HEK293 (cell line): ENCODE results near the gene LNX1.

ENCODE experiments used
- ATF2 ChIP-seq: fragments of 450-650 bp; formaldehyde crosslinking; IDR thresholded peaks from 2 replicates; pipeline ENCODE4 v1.5.1; 2016; ENCODE audit warnings: missing biosample characterization, missing genetic modification characterization, low read depth
- CTCF ChIP-seq: fragments of 450-650 bp; formaldehyde crosslinking; IDR thresholded peaks from 2 replicates; pipeline ENCODE4 v1.5.1; 2016; ENCODE audit warnings: missing biosample characterization, missing genetic modification characterization
- YY1 ChIP-seq: fragments of 450-650 bp; formaldehyde crosslinking; IDR thresholded peaks from 2 replicates; pipeline ENCODE4 v1.5.1; 2018; ENCODE audit warnings: missing biosample characterization, missing genetic modification characterization
- ZBTB17 ChIP-seq: fragments of 450-650 bp; formaldehyde crosslinking; IDR thresholded peaks from 2 replicates; pipeline ENCODE4 v1.5.1; 2016; ENCODE audit warnings: missing biosample characterization, missing genetic modification characterization
- ZBTB44 ChIP-seq: fragments of 450-650 bp; IDR thresholded peaks from 2 replicates; pipeline ENCODE4 v1.5.1; 2018; ENCODE audit warnings: missing biosample characterization, mild to moderate bottlenecking, missing genetic modification characterization
- ZBTB6 ChIP-seq: fragments of 450-650 bp; formaldehyde crosslinking; IDR thresholded peaks from 2 replicates; pipeline ENCODE4 v1.5.1; 2017; ENCODE audit warnings: missing biosample characterization, missing genetic modification characterization
- ZNF132 ChIP-seq: fragments of 450-650 bp; formaldehyde crosslinking; IDR thresholded peaks from 2 replicates; pipeline ENCODE4 v1.5.1; 2017; ENCODE audit warnings: missing biosample characterization, missing genetic modification characterization, borderline replicate concordance
- ZNF24 ChIP-seq: fragments of 450-650 bp; formaldehyde crosslinking; IDR thresholded peaks from 2 replicates; pipeline ENCODE4 v1.5.1; 2016; ENCODE audit warnings: missing biosample characterization, missing genetic modification characterization
- ZNF311 ChIP-seq: fragments of 450-650 bp; formaldehyde crosslinking; IDR thresholded peaks from 2 replicates; pipeline ENCODE4 v1.5.1; 2017; ENCODE audit warnings: missing biosample characterization, missing genetic modification characterization, borderline replicate concordance
- ZNF391 ChIP-seq: fragments of 450-650 bp; formaldehyde crosslinking; IDR thresholded peaks from 2 replicates; pipeline ENCODE4 v1.5.1; 2016; ENCODE audit warnings: low read depth, missing biosample characterization, missing genetic modification characterization, borderline replicate concordance
- ZNF548 ChIP-seq: fragments of 450-650 bp; formaldehyde crosslinking; IDR thresholded peaks from 2 replicates; pipeline ENCODE4 v1.5.1; 2016; ENCODE audit warnings: missing biosample characterization, missing genetic modification characterization
- ZNF664 ChIP-seq: fragments of 450-650 bp; formaldehyde crosslinking; IDR thresholded peaks from 2 replicates; pipeline ENCODE4 v1.5.1; 2016; ENCODE audit warnings: missing biosample characterization, missing genetic modification characterization
- ZNF768 ChIP-seq: fragments of 450-650 bp; formaldehyde crosslinking; IDR thresholded peaks from 2 replicates; pipeline ENCODE4 v1.5.1; 2018; ENCODE audit warnings: missing biosample characterization, mild to moderate bottlenecking, missing genetic modification characterization

GRCh38 chr4:53576071-53576617 lies 15.1 kb downstream of the LNX1 start:
- no peak for TF ChIP-seq CTCF (tag by site-specific recombination)
- TF ChIP-seq YY1 (tag by site-specific recombination): no peak
- TF ChIP-seq ZNF24 (tag by site-specific recombination): no peak
- no peak for TF ChIP-seq ZNF311 (tag by site-specific recombination)
- TF ChIP-seq ZNF768: no peak
- no peak for TF ChIP-seq ZBTB44 (tag by site-specific recombination)
- no peak for TF ChIP-seq ZBTB17
- TF ChIP-seq ATF2 (tag by site-specific recombination): no peak
- TF ChIP-seq ZNF664 (tag by site-specific recombination): no peak
- no peak for TF ChIP-seq ZNF391 (tag by site-specific recombination)
- TF ChIP-seq ZNF132 (tag by site-specific recombination): no peak
- no peak for TF ChIP-seq ZNF548 (tag by site-specific recombination)
- TF ChIP-seq ZBTB6 (tag by site-specific recombination): no peak
